ENCODE data around the gene NOS1AP.

Gene NOS1AP

DNA sequence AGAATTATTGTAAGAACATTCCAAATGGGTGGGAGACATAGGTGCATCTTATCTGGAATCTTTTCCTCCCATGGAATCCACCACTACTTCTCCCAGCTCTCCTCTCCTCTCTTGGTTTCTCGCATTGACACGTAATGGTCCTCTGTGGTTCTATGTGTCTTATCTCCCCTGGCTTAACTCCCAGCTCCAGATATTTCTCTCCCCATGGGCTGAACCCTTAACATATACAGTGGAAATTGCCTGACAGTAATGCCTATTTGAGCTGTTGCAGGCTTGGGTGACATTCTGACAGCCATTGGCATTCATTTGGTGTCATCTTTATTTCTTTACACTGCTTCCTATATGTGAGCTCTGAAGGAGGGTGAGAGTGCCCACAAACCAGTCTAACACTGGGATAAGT lies 188.9 kb downstream of the NOS1AP start:
- no peak for DNase-seq

DNA sequence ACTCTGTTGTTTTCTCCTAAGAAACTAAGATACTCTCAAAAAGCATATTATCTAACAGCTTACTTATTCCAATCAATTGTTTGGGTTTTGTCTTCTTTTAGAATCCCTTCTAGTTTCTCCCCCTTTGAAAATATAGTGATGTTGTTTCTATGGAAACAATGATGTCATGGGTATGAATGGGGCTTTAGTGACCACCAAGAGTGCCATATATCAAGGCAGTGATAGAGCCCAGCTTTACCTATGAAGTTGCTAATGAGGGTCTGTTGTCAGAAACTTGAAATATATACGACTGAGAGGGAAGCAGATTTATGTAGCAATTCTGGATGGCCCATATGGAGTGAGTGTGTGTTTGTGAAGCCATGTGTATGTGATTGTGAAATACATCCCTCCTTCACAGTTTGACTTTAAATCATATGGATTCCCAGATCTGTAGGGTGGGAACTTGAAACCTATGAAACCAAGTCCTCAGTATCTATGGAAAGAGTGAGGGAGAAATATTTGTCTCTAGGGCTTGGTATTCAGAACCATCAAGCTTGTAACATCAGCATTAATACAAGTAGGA lies 190.5 kb downstream of the NOS1AP start:
- no peak for DNase-seq

DNA sequence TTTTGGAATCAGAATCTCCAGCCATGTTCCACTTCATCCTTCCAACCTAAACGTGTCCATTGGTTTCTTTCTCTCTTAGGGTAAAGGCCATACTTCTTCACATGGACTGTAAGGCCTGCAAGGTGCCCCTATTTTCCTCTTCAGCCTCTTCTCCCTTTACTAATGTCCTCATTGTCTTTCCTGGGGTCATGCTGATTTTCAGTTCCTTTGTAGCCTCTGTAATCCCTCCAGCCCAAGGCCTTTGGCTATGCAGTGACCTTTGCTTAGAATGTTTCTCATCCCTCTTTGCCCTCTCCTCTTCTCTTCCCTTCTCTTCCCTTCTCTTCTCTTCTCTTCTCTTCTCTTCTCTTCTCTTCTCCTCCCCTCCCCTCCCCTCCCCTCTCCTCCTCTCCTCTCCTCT lies 194.6 kb downstream of the NOS1AP start:
- DNase-seq: no peak

DNA sequence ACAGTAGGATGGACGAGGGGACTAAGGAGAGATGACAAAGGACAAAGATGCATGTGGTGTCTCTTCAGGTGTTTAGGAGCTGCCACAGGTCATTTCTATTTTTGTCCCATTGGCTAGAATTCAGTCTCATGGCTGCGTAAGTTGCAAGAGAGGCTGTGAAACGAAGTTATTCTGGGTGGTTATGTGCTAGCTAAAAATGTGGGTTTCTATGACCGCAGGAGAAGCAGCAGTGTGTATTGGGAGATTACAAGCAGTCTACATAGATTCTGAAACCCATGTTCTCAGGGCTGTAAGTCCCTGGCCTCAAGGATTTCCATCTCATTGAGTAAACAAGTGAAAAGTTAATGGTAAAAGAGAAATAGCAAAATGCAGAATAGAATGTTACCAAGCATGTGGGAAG lies 196.5 kb downstream of the NOS1AP start:
- DNase-seq: no peak

DNA sequence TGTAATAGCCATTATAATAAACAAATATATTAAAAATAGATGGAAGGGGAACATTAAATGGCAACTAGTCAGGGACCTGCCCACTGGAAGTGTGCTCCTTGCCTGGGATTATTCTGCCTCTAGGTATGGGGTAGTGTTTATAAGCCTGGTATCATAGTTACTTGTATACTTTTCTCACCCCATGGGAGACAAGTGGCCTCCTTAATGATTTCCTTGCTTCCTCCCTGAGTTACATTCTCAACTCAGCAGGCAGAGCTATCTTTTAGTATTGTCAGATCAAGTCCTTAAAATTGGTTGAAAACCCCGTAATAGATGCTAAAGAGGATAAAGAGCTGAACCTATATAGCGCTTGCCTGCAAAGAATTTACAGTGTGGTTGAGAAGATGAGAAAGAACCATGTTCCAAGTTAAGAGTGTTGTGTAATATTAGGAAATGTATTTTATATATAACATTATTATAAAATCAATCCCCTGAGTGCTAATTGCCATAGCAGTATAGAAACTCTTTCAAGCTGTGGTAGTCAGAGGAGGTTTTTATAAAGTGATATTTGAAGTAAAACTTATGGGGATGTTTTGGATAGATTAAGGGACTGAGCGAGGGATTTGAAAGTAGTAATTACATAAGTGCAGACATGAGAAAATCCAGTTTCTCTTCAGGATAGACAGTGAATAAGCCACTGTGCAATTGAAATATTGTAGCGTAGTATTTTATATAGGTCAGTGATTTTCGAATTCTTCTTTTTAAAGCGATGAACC lies 200.7 kb downstream of the NOS1AP start:
- DNase-seq: no peak

DNA sequence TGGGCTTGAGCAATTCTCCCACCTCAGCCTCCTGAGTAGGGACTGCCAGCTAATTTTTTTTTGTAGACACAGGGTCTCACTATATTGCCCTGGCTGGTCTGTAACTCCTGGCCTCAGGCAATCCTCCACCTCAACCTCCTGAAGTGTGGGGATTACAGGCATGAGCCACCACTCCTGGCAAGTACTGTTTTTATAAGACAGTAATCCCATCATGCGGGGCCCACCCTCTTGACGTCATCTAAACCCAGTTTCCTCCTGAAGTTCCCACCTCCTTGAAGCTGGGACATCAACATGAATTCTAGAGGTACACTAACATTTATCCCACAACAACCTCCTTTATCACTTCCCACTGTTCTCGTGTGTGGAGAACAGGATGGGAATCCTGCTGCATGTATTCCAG lies 202.5 kb downstream of the NOS1AP start:
- no peak for DNase-seq

DNA sequence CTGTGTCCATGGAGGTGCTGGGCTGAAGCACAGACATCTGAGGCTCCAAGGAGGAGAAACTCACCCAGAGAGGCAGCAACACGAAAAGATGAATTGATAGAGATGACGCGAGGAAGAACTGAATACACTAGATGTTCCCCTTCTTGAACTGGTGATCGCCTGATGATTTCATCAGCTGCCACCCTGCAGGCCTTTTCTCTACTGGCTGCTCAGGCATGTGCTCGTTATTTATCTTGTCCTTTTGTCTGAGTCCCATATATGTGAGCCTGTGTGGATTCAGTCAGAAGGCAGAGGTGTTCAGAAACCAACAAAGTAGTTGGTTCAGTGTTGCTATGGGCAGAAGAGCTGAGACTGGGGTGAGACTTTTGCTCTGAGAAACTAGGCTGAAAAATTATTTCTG lies 202.9 kb downstream of the NOS1AP start:
- DNase-seq: no peak

DNA sequence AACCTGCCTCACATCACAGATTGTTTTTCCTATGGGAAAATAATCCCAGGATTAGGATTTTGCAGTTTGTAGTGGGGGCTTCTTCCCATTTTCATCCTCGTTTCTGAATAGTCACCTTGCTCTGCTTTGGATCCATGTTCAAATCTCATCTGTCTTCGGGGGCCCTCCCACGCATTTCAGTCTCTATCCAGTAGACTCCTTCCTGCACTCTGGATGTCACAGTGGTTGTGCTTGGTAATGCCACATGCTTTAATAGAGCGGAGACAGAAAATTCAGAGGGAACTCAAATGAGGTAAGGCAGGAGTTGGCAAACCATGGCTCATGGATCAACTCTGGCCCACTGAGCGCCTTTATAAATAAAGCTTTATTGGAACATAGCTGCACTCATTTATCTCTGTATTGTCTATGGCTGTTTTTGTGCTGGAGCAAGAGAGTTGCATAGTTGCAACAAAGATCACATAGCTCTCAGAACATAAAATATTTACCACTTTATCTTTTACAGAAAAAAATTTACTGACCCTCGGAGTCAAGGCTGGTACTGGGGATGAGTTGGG lies 206.2 kb downstream of the NOS1AP start:
- DNase-seq: no peak

DNA sequence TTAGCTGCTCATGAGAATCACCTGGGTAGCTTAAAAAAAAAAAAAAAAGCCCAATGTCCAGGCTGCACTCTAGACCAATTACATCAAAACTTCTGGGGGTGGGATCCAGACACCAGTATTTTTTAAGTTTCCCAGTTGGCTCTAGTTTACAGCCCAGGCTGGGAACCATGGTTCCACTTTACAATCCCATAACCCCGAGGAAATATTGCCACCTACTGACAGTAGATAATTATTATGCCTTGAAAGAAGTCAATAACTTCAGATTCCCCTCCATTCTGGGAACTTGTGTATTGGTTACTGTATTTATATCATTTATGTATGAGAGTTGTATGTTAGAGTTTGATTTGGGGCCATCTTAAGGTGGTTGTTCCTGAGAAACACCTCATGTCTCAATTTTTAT lies 207.0 kb downstream of the NOS1AP start:
- peak; percentile 33 for DNase-seq

DNA sequence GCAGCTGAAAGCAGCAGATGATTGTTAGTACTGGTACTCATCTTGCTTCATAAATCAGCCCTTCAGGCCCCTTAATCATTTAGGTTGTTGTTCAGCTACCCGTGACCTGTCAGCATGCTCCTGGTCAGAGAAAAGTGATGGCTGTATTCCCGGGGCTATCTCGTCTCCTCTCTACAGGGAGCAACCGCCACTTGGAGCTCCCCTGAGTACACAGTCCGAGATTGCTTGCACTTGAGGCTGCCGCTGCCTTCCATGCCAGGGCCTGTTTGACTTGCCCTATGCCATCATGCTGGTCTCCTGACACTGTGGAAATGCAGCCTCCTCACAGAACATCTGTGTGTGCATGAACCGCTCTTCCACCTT lies 209.6 kb downstream of the NOS1AP start:
- DNase-seq: no peak

DNA sequence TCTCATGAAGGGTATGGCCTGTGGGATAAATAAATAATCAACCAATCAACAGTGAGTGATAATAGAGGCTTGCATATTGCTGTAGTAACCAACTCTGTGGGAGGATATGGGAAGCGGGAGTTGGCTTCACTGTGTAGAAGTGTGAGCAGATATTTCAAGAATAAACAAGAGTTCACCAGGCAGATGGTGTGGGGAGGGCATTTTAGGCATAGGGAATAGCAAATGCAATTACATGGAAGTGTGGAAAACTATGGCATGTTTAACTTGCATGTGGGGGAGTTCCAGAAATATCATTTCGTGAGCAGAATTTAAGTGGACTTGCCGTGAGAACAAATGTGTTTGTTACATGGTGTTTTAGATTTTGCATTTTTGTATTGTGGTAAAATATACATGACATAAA lies 211.9 kb downstream of the NOS1AP start:
- no peak for DNase-seq

DNA sequence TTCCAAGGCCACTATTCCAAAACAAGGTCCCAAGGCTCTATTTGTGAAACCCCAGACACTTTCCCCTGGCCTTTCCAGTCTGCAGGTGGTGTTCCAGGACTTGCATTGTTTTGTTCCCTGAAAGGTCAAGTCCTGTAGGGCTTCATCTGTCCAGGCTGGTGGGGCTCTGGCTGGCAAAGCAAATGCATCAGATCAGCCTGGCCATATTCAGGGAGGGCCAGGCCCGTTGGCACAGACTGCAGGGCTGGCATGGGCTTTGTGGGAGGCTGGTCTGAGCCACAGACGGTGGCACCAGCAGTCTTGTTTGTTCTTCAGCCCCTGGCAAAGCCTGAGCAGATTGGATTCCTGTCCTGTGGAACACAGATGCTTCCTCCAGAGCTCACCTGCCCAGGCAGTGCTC lies 214.2 kb downstream of the NOS1AP start:
- DNase-seq: no peak

DNA sequence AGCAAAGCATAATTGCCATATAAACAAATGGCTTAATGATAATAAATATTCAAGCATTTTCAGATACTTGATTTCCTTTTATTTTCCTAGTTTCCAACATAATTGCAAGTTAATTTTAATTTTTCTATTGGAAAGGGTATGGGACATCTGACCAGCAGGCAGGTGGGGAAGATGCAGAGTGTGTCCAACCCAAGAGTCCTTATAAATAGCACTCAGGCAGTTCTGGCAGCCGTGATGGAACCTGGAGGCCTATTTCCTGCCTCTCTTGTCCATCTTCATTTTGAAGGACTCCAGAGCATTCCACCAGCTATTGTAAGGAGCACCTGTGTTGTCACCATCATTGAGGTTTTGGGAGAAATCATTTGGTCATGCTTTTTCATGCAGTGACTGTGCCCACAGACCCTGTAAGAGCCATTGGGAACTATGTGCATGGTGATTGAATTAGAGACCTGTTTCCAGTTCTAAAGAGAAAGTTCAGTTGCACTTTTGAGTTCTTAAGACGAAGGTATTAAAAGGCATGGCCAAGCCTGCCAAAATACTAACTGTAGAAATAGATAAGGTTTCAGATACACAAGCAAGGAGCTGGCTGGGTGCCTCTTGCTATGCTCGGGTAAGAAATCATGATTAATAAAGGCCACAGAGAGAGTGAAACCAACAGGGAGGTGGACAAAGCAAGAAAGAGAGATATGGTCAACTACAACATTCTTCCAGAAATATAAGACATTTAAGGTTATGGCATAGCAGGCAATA lies 214.9 kb downstream of the NOS1AP start:
- no peak for DNase-seq

DNA sequence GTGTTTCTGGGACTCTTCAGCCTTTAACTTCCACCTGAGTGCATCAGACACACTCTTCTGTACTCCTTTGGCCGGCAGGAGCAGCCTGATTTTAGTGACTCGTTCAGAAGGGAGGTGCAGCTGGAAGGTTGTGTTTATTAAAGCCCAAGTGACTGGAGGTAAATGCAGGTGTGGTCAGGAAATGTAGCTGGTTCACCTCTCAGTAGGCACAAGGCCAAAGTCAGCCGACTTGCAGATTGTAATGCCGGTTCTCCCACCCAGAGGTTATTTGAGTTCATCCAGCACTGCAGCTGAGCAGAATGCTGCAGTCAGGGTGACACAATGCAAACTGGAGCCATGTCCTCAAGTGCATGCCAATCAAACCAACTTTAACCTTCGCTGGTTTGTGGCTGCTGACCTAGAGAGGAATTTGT lies 215.7 kb downstream of the NOS1AP start:
- no peak for DNase-seq

DNA sequence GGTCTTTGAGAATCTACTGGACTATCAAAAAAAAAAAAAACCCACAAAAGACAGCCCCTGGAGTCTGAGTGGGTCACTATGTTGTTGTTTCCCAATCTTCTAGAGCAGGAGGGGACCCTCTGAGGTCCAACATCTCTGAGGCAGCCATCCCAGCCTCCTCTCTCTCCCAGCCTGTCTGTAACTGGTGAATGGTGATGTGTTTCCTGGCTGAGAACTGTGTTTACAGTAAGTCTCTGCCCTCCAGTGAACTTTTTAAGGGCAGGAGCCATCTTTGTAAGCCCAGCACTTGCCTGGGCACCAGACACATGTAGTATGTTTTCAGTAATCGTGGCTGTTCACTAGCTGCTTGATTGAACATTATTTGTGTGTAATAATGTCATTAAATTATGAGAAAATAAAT lies 221.5 kb downstream of the NOS1AP start:
- no peak for DNase-seq

DNA sequence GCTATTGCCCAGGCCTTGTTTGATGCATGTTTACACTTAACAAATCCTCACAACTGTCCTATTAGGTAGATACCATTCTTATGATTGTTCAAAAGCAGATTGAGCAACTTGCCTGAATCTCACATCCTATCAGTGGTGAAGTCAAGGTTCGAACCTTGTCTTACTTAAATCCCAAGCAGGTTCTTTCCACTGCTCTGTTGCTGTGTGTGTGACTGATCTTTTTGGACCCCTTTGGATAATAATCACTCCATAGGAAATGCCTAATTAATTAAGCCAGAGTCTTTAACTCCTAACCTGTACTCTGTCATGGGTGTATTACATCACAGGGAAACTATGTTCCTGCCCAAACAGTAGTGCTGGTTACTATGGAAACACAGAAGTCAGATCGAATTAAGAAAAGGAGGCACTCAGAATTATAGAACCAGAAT lies 222.9 kb downstream of the NOS1AP start:
- peak; percentile 28 for DNase-seq

DNA sequence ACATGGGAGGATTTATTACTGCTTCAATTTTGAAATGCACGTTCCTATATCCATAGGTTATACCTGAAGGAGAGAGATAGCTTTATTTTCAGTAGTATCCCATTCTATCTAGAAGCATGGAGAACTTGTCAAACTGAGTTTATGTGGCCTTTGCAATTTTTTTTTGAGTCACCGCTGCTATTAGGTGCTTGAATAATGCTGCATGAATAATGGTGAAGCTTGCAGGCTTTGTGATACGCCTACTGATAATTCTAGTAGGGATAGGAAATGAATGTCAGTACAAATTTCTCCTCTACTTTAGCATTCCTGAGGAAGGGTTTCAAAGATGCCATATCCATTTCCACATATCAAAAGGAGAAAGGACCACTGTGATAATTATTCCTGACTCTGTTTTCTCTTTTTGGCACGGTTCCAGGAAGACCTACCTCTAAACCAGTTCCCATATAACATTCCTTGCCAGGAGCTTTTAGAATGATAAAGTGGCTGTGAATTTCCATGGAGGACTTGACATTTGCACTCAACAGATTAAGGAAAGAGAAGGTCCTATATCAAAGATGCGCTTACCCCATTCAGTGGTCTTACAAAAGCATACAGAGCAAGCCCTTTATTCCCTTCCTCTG lies 223.7 kb downstream of the NOS1AP start:
- DNase-seq: no peak

DNA sequence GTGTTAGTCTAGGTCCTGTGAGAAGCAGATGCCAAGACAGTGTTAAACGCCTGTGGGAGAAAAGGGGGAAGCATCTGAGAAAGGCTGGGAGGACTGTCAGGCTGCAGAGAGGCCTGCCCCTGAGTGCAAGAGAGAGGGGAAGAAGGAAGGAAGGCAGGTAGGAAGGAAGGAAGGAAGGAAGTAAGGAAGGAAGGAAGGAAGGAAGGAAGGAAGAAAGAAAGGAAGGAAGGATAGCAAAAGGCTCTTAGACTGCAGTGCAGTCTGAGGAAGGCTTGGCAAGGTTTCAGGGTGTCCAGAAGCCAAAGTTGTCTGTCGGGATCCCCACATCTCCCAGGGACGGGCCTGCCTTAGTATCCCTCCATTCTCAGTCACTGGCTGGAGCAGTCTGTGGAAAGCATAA lies 224.5 kb downstream of the NOS1AP start:
- no peak for DNase-seq

DNA sequence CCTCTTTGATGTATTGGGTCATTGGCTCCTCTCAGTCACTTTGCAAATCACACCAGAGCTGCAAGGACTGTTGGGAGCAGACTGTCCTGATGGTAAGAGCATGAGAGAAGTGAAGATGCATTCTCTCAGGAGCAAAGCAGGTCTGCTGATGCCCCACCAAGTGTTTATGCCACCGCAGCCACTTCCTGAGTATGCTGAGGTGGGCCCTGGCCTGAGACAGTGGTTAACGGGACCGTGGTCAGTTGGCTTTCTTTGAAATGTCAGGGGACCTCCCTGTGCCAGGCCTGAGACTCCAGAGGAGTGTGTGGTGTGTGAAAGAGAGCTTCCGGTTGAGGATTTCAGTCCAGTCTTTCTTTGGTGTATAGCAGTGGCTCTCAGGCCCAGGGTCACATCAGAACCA lies 227.7 kb downstream of the NOS1AP start:
- no peak for DNase-seq

DNA sequence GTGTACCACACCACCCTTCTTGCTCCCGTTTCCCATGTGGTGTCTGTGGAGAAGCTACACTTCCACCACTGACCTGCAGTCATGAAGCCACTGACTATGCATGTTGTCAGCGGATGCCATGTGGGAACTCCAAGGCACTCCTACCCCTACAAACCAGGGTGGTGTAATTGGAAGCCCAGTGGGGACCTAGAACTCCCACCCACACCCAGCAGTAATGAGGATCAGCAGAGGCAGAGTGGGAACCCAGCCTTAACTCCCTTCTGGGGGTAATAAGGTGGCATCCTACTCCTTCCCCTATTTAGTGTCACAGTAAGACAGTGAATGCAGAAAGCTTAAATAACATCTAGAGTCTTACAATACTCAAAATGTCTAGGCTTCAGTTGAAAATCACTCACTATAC lies 228.8 kb downstream of the NOS1AP start:
- DNase-seq: no peak

DNA sequence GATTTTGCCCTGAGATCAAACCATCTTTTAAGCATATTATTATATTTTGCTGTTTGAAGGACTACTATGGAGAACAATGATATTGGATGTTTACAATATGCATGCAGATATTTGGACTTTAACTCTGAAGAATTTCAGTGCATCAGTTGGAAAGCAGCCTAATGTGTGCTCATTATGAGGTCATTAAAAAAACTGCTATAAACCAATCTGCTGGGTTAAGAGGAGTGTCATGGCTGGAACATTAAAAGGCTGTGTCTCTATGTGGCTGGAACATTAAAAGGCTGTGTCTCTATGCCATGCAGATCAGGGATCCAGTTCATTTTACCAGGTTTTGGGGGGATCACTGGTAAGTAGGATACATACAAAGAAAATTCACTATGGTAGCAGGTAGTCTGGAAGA lies 229.5 kb downstream of the NOS1AP start:
- no peak for DNase-seq

DNA sequence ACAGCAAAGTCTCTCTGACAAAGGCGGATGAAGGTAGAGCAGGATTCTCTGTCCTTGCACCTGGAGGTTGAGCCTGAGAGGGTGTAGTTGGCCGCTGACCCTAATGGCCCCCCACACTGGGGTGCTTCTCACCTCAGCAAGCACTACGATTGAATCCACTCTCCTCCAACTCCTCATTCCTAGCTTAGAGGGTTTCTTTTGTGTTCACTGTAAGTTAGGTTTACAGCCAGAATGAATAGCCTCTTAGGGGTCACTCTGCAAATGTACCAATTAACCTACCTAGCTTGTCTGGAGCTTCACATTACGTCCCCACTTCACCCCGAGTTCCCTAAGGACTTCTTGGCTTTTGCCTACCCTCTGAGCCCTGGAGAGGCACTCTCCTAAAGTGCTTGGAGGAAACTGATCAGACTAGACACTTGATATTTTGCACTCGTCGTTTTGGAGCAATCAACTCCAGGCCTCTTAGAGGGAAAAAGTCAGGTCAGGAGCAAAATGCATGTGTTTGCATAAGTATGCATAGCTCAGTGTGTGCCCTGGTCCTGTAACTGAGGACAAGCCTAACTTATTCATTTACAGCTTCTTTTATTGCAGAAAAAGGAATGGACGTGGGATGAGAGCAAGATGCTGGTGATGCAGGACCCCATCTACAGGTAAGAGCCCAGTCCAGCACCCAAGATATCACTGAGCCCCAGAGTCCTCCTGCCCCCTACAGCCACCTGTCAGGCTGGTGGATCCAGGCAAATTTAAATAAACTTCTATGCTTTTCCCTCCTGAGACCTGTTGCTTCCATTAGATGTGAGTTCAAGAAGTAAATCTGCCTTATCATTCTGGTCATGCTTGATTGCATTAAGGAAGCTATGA lies 230.8 kb downstream of the NOS1AP start:
- no peak for DNase-seq

All from fibroblast of skin of abdomen (primary cell).